Upper lobe of left lung (tissue), 4 donors: Measurements from ENCODE around the gene LPXN.

ENCODE experiments used
- POLR2A ChIP-seq, 4 donors: fragments of 450-650 bp; IDR thresholded peaks; one replicate each; pipeline ENCODE4 v1.5.1; 2016 to 2017; ENCODE audit warnings: antibody characterized with exemption in 4 of 4, mild to moderate bottlenecking in 2 of 4
- POLR2AphosphoS5 ChIP-seq, 2 donors: sonication (generic); formaldehyde crosslinking; IDR thresholded peaks; one replicate each; pipeline ENCODE4 v1.5.1; 2017; ENCODE audit warnings: antibody characterized with exemption in 2 of 2
- TF ChIP-seq, protein P1 (sequence below), 6 experiments: fragments of 450-650 bp in 4 of 6; fragments of 200-600 bp in 2 of 6; sonication (generic) in 2 of 6; IDR thresholded peaks; one replicate each; pipeline ENCODE4 v1.5.1; 2016 to 2019; ENCODE audit warnings: antibody characterized with exemption in 6 of 6

DNA sequence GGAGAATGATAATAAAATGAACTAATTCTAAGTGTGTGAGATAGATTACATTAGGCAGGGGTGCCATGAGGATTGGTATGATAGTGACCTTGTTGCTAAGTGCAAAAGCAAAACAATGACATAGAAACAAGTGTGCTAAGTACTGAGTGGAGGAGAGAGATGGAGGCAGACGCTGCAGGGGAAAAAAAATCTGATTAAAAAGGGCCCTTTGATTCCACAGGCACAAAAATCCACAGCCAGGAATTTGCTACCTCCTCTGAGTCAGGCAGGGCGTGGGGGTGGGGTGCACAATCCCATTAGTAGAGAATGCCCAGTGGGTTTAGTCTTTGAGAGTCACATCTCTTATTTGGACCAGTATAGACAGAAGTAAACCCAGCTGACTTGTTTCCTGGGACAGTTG is 46.7 kb upstream of the LPXN start, which contains the start of gene CNTF:
- TF ChIP-seq POLR2A (IDR thresholded peaks at IDR 0.05), result no peak
- TF ChIP-seq, protein P1, sequence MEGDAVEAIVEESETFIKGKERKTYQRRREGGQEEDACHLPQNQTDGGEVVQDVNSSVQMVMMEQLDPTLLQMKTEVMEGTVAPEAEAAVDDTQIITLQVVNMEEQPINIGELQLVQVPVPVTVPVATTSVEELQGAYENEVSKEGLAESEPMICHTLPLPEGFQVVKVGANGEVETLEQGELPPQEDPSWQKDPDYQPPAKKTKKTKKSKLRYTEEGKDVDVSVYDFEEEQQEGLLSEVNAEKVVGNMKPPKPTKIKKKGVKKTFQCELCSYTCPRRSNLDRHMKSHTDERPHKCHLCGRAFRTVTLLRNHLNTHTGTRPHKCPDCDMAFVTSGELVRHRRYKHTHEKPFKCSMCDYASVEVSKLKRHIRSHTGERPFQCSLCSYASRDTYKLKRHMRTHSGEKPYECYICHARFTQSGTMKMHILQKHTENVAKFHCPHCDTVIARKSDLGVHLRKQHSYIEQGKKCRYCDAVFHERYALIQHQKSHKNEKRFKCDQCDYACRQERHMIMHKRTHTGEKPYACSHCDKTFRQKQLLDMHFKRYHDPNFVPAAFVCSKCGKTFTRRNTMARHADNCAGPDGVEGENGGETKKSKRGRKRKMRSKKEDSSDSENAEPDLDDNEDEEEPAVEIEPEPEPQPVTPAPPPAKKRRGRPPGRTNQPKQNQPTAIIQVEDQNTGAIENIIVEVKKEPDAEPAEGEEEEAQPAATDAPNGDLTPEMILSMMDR (IDR thresholded peaks at IDR 0.05), result no peak
- TF ChIP-seq POLR2AphosphoS5 (IDR thresholded peaks at IDR 0.05), result no peak
